Measurements from ENCODE around the gene THEM5. TPM values are rescaled to one million over a fixed set of nuclear protein-coding genes. Genes with fewer than 3 reads are reported as not detected.

The THEM5 gene
- total RNA-seq, 1 donor from 2014 or later: not detected

DNA sequence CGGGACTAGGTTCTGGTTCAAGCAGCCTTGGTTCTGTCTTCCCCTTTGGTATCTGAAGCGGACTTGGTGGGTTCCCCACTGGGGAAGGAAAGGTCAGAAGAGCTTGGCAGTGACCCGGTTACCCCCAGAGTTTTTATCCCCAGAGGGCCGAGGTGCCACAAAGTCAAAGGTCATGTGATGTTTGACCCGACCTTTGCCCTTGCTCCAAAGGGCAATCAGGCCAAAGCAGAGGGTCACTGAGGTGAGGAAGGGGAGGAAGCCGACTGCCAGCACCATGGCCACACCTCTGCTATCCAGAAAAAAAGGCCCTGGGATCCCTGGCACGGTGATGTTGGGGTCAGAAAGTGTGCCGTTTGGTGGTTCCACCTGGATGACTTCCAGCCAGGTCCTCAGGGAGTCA, 52.7 kb downstream of the THEM5 start:
- DNase-seq: no peak

DNA sequence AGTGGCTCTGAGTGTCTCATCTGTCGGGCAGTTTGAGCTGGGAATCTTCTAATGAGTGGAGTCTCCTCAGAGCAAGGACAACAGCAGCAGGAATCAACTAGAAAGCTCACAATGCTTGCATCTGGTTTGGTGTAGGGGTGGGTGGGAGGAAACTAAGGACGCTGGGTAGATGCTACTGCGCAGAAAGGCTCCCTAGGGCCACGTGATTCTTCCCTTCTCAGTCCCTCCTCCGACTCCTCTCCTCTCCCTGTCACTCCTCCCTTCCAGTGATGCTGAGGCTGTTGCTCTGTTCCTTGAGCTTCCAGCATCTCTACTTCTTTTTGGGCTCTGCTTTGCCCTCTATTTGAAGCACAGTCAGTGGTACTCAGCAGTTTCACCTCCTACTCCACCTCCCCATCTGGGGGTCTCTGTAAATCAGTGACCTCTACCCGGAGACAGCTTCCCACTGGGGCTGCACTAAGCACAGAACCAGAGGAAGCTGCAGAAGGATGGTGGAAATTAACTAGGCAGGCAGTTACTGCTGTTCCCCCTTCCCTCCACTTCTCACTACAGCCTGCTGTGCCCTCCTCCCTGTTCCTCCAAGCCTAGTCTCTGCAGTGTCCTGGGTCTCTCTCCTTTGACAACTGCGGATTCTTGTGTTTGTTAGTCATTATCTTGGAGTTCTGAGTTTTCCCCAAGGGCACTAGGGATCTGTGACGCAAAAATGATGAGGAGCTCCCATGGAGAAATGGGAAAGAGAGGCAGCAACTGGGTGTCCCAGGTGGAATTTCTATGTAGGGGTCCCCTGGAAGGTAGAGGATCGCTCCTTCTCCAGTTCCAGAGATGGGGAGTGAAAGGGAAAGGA, 54.1 kb downstream of the THEM5 start:
- DNase-seq: no peak

DNA sequence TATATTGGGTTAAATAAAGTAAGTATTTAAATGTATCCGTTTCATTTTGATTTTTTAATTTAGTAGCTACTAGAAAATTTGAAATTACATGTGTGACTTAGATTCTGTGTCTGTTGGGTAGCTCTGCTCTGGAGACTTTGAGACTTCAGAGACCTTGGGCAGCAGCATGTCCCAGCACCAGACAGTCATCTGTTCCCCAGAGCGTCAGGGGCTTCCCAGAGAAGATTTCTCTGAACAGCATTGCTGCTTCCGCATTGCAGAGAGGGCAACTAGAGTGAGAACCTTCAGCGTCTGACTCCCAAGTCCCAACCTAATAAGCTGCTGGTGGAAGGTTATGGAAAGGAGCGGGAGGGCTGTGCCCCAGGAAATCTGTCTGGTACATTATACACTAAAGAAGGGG, 54.9 kb downstream of the THEM5 start:
- DNase-seq: no peak

Small RNAs within 50 kb of the gene (small RNA-seq; reads per million reads assigned to genes)
- gene RF00019 (ENCODE audit: low replicate concordance): not detected

Other genes starting within 250 kb of the THEM5 start
- gene SNX27, start 241.7 kb downstream of the THEM5 start, total RNA-seq: 44.2 TPM
- not detected for gene CELF3, start 136.9 kb downstream of the THEM5 start, total RNA-seq
- gene RIIAD1, start 132.2 kb downstream of the THEM5 start, total RNA-seq: not detected
- gene MRPL9, start 90.2 kb downstream of the THEM5 start, total RNA-seq: 62.1 TPM
- 6.7 TPM for gene TDRKH, start 63.2 kb downstream of the THEM5 start, total RNA-seq
- 0.41 TPM for gene LINGO4, start 48.3 kb downstream of the THEM5 start, total RNA-seq
- 13.7 TPM for gene RORC, start 21.9 kb downstream of the THEM5 start, total RNA-seq
- not detected for gene C2CD4D, start 13.9 kb downstream of the THEM5 start, total RNA-seq
- 14.1 TPM for gene THEM4, start 55.8 kb upstream of the THEM5 start, total RNA-seq
- gene S100A10, start 140.1 kb upstream of the THEM5 start, total RNA-seq: 105 TPM
- gene S100A11, start 183.3 kb upstream of the THEM5 start, total RNA-seq: 36.0 TPM
- not detected for gene TCHHL1, start 235.4 kb upstream of the THEM5 start, total RNA-seq

Data from tongue (tissue), 3 donors.